GM12878 (cell line): ENCODE results near the gene CXCL6. TPM values are rescaled to one million over a fixed set of nuclear protein-coding genes. Genes with fewer than 3 reads are reported as not detected.

Experiments used
- SIN3A ChIP-seq: IDR thresholded peaks from 2 replicates; pipeline ENCODE4 v1.6.1; 2012; ENCODE audit warnings: low read depth, low read length, improper control_type of control experiment
- SMAD1 ChIP-seq: fragments of 450-650 bp; IDR thresholded peaks from 2 replicates; pipeline ENCODE4 v1.6.1; 2018; ENCODE audit warnings: mild to moderate bottlenecking, low read depth; ENCODE audit not compliant: partially characterized antibody
- SPI1 ChIP-seq: IDR thresholded peaks from 2 replicates; pipeline ENCODE4 v1.6.1; 2011; ENCODE audit warnings: low read depth, mild to moderate bottlenecking, low read length, moderate library complexity, borderline replicate concordance; ENCODE audit not compliant: insufficient read depth
- SUZ12 ChIP-seq: fragments of 200-600 bp; sonication (generic); IDR thresholded peaks from one replicate; pipeline ENCODE4 v1.6.1; 2018; ENCODE audit warnings: antibody characterized with exemption, mild to moderate bottlenecking; ENCODE audit not compliant: unreplicated experiment
- USF2 ChIP-seq: IDR thresholded peaks from 2 replicates; pipeline ENCODE4 v1.6.1; 2011; ENCODE audit warnings: low read depth, low read length, improper control_type of control experiment, borderline replicate concordance
- YBX1 ChIP-seq: fragments of 450-650 bp; IDR thresholded peaks from 2 replicates; pipeline ENCODE4 v1.6.1; 2016; ENCODE audit warnings: antibody characterized with exemption
- ZBTB40 ChIP-seq: fragments of 450-650 bp; IDR thresholded peaks from 2 replicates; pipeline ENCODE4 v1.6.1; 2016; ENCODE audit warnings: mild to moderate bottlenecking, moderate library complexity, borderline replicate concordance
- ZNF24 ChIP-seq: fragments of 450-650 bp; IDR thresholded peaks from 2 replicates; pipeline ENCODE4 v1.6.1; 2017; ENCODE audit warnings: antibody characterized with exemption, mild to moderate bottlenecking
- polyA plus RNA-seq, 11 experiments: library from polyadenylated mRNA; depleted of rRNA in 4 of 11; unstranded in 6 of 11; stranded (reverse) in 5 of 11; fragments of >200 nt; fragmentation: Nextera tagmentation in 4 of 11; fragmentation: Illumina TruSeq in 1 of 11; extraction: Ambion mirVana in 4 of 11; extraction: Trizol in 1 of 11; gene quantifications; 1 replicate in 1 of 11; 2 replicates in 10 of 11; pipeline versions ENCODE4 v1.2.1 to v1.2.3, GENCODE V29; 2011 to 2016; ENCODE audit warnings: inconsistent platforms in 2 of 11, missing spikeins in 2 of 11, low read depth in 1 of 11
- total RNA-seq, 4 experiments: library from RNA; depleted of rRNA in 3 of 4; stranded (reverse); fragments of >200 nt in 3 of 4; fragmentation: Illumina TruSeq in 1 of 4; extraction: Trizol in 1 of 4; gene quantifications; 2 replicates each; pipeline versions ENCODE4 v1.2.1 to v1.2.3, GENCODE V29; 2013 to 2021

The CXCL6 gene
- total and polyA plus RNA-seq, 10 of the 15 experiments (the other 5 are each of a cell fraction or from before 2014, with no cell fraction given), result not detected

GRCh38 chr4:73853718-73854473 lies 17.4 kb downstream of the CXCL6 start (continued):
- TF ChIP-seq ZBTB40 (no peak), ZNF24 (no peak), SUZ12 (no peak), SMAD1 (no peak), SIN3A (no peak), USF2 (no peak), SPI1 (no peak), YBX1 (no peak)
- TF ChIP-seq, all 136 proteins: peak for 0
